GM19395 (cell line): Measurements from ENCODE around the gene RYR1.
A peak's percentile ranks its signal among the peaks of the same experiment; 100 is the strongest.
"Not testable (repeated sequence)": the region's sequence is repeated elsewhere in the genome, so short reads cannot be mapped to it uniquely, and the experiment has no call there.

Experiments
- ATAC-seq: cut with Tn5 transposase; IDR thresholded peaks from one replicate; pipeline ENCODE4 v1.9.1; 2021; ENCODE audit warnings: mild to moderate bottlenecking, moderate library complexity; ENCODE audit not compliant: unreplicated experiment

RYR1 gene

GRCh38 chr19:38488096-38488495, 54.6 kb downstream of the RYR1 start:
- no peak for ATAC-seq

- ATAC-seq, result no peak
Measured at GRCh38 chr19:38488776-38489481, 55.4 kb downstream of the RYR1 start.

GRCh38 chr19:38490861-38491260, 57.4 kb downstream of the RYR1 start:
- no peak for ATAC-seq

- no peak for ATAC-seq
Measured at GRCh38 chr19:38492181-38492813, 58.8 kb downstream of the RYR1 start.

- ATAC-seq, result no peak
Measured at GRCh38 chr19:38494379-38494778, 60.9 kb downstream of the RYR1 start.

- not testable (repeated sequence) for ATAC-seq
Measured at GRCh38 chr19:38495375-38495774, 61.9 kb downstream of the RYR1 start.

GRCh38 chr19:38496116-38496515, 62.6 kb downstream of the RYR1 start:
- no peak for ATAC-seq

- no peak for ATAC-seq
Measured at GRCh38 chr19:38496603-38497487, 63.4 kb downstream of the RYR1 start.

GRCh38 chr19:38497907-38498306, 64.4 kb downstream of the RYR1 start:
- ATAC-seq, result no peak

GRCh38 chr19:38499532-38499931, 66.0 kb downstream of the RYR1 start:
- ATAC-seq, result no peak

GRCh38 chr19:38500450-38500849, 67.0 kb downstream of the RYR1 start:
- no peak for ATAC-seq

- ATAC-seq, result no peak
Measured at GRCh38 chr19:38502410-38503076, 69.1 kb downstream of the RYR1 start.

- no peak for ATAC-seq
Measured at GRCh38 chr19:38503077-38503410, 69.6 kb downstream of the RYR1 start.

GRCh38 chr19:38505958-38506357, 72.5 kb downstream of the RYR1 start:
- ATAC-seq, result no peak

GRCh38 chr19:38506375-38506722, 72.9 kb downstream of the RYR1 start:
- no peak for ATAC-seq

GRCh38 chr19:38506723-38507550, 73.4 kb downstream of the RYR1 start:
- peak; percentile 54 for ATAC-seq

- no peak for ATAC-seq
Measured at GRCh38 chr19:38507551-38508127, 74.1 kb downstream of the RYR1 start.

GRCh38 chr19:38508507-38508906, 75.0 kb downstream of the RYR1 start:
- ATAC-seq, result no peak

GRCh38 chr19:38509027-38509426, 75.5 kb downstream of the RYR1 start:
- ATAC-seq, result no peak

GRCh38 chr19:38511074-38511708, 77.7 kb downstream of the RYR1 start:
- no peak for ATAC-seq
